ENCODE measurements around the gene NELFCD.

GRCh38 chr20:58994390-58995159 lies 13.5 kb downstream of the NELFCD start:
- TF ChIP-seq CTCF (IDR thresholded peaks at IDR 0.05) (no peak), EZH2 (IDR thresholded peaks at IDR 0.05; ENCODE audit: borderline replicate concordance, insufficient read depth, low read depth, low read length, poor library complexity, severe bottlenecking) (no peak)
